NCI-H1930 (cell line): ENCODE data around the gene GLIS2.
A peak's percentile ranks its signal among the peaks of the same experiment; 100 is the strongest.
"Not testable (repeated sequence)": the region's sequence is repeated elsewhere in the genome, so short reads cannot be mapped to it uniquely, and the experiment has no call there.

Source experiments
- DNase-seq, 2 experiments: peaks; one replicate each; lab custom pipeline; 2025; lab: John Stamatoyannopoulos, UW

Gene GLIS2

GRCh38 chr16:4334724-4335495 is 19.0 kb downstream of the GLIS2 start:
- no peak for DNase-seq

DNA sequence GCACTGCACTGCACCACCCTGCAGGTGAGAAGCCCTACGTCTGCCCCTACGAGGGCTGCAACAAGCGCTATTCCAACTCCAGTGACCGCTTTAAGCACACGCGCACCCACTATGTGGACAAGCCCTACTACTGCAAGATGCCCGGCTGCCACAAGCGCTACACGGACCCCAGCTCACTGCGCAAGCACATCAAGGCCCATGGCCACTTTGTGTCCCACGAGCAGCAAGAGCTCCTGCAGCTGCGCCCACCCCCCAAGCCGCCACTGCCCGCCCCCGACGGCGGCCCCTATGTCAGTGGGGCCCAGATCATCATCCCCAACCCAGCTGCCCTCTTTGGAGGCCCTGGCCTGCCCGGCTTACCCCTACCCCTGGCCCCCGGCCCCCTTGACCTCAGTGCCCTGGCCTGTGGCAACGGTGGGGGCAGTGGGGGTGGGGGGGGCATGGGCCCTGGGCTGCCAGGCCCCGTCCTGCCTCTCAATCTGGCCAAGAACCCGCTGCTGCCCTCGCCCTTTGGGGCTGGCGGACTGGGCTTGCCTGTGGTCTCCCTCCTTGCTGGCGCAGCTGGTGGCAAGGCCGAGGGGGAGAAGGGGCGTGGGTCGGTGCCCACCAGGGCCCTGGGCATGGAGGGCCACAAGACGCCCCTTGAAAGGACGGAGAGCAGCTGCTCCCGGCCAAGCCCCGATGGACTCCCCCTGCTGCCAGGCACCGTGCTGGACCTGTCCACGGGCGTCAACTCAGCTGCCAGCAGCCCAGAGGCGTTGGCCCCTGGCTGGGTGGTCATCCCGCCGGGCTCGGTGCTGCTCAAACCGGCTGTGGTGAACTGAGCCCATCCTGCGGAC is 21.1 kb downstream of the GLIS2 start:
- no peak for DNase-seq

DNA sequence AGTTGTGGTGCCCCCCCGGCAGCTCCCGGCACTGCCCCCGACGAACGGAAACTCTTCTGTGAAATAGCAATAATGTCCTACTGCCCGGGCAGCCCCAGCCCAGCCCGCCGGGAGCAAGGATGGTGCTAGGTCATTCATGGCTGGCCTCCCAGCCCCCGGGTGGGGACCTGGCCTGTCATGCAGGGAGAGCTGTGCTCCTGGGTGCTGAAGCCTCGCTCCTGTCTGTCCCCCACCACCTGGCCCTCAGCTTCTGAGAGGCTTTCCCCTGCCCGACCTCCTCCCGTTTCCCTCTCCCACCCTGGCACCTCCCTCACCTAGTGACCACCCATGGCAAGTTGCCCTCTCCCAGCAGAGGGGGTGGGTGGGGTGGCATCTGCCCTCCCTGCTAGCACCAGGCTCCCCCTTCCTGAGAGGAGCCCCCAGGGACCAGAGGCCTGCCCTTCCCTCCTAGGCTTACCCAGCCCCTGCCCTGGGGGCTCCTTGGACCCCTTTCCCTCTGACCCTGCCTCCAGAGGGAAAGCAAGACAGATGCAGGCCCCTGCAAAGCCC is 21.7 kb downstream of the GLIS2 start:
- DNase-seq, result no peak

GRCh38 chr16:4338125-4338582 is 22.3 kb downstream of the GLIS2 start:
- DNase-seq, result no peak

- DNase-seq, result no peak
Measured at GRCh38 chr16:4338712-4339299, 22.9 kb downstream of the GLIS2 start.

DNA sequence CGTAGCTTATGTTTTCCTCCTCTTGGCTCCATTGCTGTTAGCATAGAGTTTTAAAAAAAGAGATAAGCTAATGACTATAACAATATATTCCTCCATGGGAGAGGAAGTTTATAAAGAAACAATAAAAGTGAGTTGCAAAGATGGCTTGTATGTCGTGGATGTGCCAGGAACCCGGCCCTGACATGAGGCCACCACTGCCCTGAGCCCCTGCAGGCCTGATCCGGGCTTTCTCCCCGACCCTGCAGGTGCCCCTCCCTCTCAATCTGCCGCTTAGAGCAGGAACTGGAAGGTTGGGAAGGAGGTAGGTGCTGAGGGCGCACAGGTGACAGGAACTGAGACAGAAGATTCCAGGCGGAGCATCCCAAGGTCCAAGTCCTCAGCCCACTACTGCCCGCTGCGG is 23.6 kb downstream of the GLIS2 start:
- no peak for DNase-seq

- no peak for DNase-seq
Measured at GRCh38 chr16:4339909-4340308, 24.0 kb downstream of the GLIS2 start.

GRCh38 chr16:4340443-4340842 is 24.6 kb downstream of the GLIS2 start:
- DNase-seq, result no peak

DNA sequence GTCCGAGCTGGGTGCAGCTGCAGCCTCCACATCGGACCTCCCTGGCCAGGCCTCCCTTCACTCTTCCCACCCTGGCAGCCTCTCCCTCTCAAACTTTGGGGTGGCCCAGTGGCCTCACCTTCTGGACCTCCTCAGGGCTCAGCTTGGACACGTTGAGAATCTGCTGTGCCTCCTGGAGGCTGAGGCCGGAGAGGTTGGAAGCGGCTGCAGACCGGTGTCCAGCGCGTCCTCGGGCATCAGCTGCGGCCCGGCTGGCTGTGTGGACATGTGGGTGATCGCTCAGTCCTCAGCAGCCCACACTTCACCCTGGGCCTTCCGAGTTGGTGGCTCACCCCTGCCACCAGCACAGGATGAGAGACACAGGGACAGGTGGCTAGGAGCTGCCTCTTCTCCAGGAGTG is 25.4 kb downstream of the GLIS2 start:
- DNase-seq, result no peak

- DNase-seq, result no peak
Measured at GRCh38 chr16:4342866-4343744, 27.2 kb downstream of the GLIS2 start.

GRCh38 chr16:4344300-4344982 is 28.6 kb downstream of the GLIS2 start:
- DNase-seq, result not testable (repeated sequence)

- peak in 1 of 2 experiments; percentile 17 for DNase-seq
Measured at GRCh38 chr16:4344983-4345835, 29.3 kb downstream of the GLIS2 start.

GRCh38 chr16:4345836-4346781 is 30.2 kb downstream of the GLIS2 start:
- DNase-seq, result no peak

GRCh38 chr16:4347010-4347409 is 31.1 kb downstream of the GLIS2 start:
- DNase-seq, result no peak

DNA sequence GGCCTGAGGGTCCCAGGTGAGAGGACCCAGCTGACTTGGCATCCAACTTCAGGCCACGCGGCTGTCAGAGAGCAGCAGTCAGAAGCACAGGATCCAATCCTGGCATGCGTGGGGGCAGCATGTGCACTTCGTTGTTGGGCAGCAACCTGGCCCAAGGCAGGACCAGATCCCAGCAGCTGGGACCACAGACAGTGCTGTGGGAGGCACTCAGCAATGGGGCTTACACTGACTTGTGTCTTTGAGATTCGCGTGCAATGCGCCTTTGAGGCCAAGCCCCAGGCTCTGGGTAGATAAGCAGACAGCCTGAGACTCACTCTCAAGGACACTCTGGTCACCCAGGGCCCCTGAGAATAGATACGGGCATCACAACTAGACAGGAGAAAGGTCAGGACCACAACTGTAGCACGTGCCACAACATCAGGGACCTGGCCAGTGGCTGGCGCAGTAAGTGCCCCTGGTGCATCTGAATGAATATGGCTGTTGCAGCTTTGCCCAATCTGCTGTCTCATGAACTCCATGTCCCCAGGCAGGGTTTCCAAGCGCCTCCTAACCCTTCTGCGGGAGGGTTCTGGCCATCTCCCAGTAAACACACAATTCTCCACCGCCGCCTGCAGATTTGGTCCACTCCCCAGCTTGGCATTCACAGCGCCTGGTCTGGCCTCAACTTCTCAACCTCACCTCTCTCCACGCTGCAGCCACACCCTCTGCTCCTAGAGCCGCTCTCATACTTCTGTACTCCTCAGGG is 32.1 kb downstream of the GLIS2 start:
- DNase-seq, result no peak

- DNase-seq, result no peak
Measured at GRCh38 chr16:4349332-4349731, 33.5 kb downstream of the GLIS2 start.

- no peak for DNase-seq
Measured at GRCh38 chr16:4350365-4350786, 34.5 kb downstream of the GLIS2 start.
